Measurements from ENCODE around the gene KCNQ4.

KCNQ4 gene

GRCh38 chr1:40860706-40861223 is 77.2 kb downstream of the KCNQ4 start:
- peak overlapping the region; percentile 79 for H3K27ac Mint-ChIP-seq

GRCh38 chr1:40861224-40862003 is 77.8 kb downstream of the KCNQ4 start:
- no peaks in the 10 kb centered on the region for H3K9me3 Mint-ChIP-seq
- peak overlapping the region; percentile 79 for H3K27ac Mint-ChIP-seq
- H3K4me3 Mint-ChIP-seq: peak overlapping the region; percentile 88

More at GRCh38 chr1:40860706-40861223, 77.2 kb downstream of the KCNQ4 start:
- Mint-ChIP-seq H3K27me3 (no peaks in the 10 kb centered on the region), H3K36me3 (no peaks in the 10 kb centered on the region), H3K4me3 (peak overlapping the region; percentile 88), H3K9me3 (no peaks in the 10 kb centered on the region), H3K4me1 (peaks cover 12% of the 10 kb centered on the region)

GRCh38 chr1:40862008-40862863 is 78.6 kb downstream of the KCNQ4 start, which contains the start of gene CITED4:
Gene CITED4, minus strand, starts transcription at chr1:40862363. Its CDS starts 236 bp downstream, at chr1:40862127.
- H3K4me1 Mint-ChIP-seq: peaks cover 12% of the 10 kb centered on the region
- H3K27ac Mint-ChIP-seq: peak within 1 kb of the TSS; percentile 94
- H3K27me3 Mint-ChIP-seq: no peaks in the 10 kb centered on the region
- H3K4me3 Mint-ChIP-seq: peak within 1 kb of the TSS; percentile 95
- no peaks in the 10 kb centered on the region for H3K9me3 Mint-ChIP-seq
- H3K36me3 Mint-ChIP-seq: no peaks in the 10 kb centered on the region

More at GRCh38 chr1:40861224-40862003, 77.8 kb downstream of the KCNQ4 start:
- no peaks in the 10 kb centered on the region for H3K27me3 Mint-ChIP-seq
- peaks cover 12% of the 10 kb centered on the region for H3K4me1 Mint-ChIP-seq
- no peaks in the 10 kb centered on the region for H3K36me3 Mint-ChIP-seq

GRCh38 chr1:40868051-40868723 is 84.6 kb downstream of the KCNQ4 start:
- H3K27me3 Mint-ChIP-seq: no peaks in the 10 kb centered on the region
- H3K4me1 Mint-ChIP-seq: peaks cover under 1% of the 10 kb centered on the region
- H3K9me3 Mint-ChIP-seq: no peaks in the 10 kb centered on the region
- H3K4me3 Mint-ChIP-seq: no peak overlapping the region
- peaks cover 1% of the 10 kb centered on the region for H3K36me3 Mint-ChIP-seq
- H3K27ac Mint-ChIP-seq: no peak overlapping the region

GRCh38 chr1:40870135-40870728 is 86.6 kb downstream of the KCNQ4 start:
- H3K27me3 Mint-ChIP-seq: no peaks in the 10 kb centered on the region
- H3K4me1 Mint-ChIP-seq: peaks cover 8% of the 10 kb centered on the region
- no peaks in the 10 kb centered on the region for H3K9me3 Mint-ChIP-seq
- H3K4me3 Mint-ChIP-seq: no peak overlapping the region
- H3K27ac Mint-ChIP-seq: no peak overlapping the region
- H3K36me3 Mint-ChIP-seq: peaks cover 1% of the 10 kb centered on the region

- Mint-ChIP-seq H3K4me3 (no peak overlapping the region), H3K4me1 (peaks cover 28% of the 10 kb centered on the region), H3K9me3 (peaks cover 5% of the 10 kb centered on the region), H3K27me3 (no peaks in the 10 kb centered on the region), H3K27ac (no peak overlapping the region), H3K36me3 (peaks cover 4% of the 10 kb centered on the region)
Observed at GRCh38 chr1:40872276-40872675, 88.7 kb downstream of the KCNQ4 start.

- Mint-ChIP-seq H3K4me3 (no peak overlapping the region), H3K27ac (no peak overlapping the region), H3K4me1 (peaks cover 30% of the 10 kb centered on the region)
Observed at GRCh38 chr1:40873863-40874472, 90.4 kb downstream of the KCNQ4 start.

GRCh38 chr1:40876436-40876761 is 92.8 kb downstream of the KCNQ4 start:
- Mint-ChIP-seq H3K27me3 (peaks cover 1% of the 10 kb centered on the region), H3K27ac (no peak overlapping the region), H3K36me3 (peaks cover 2% of the 10 kb centered on the region), H3K4me3 (no peak overlapping the region), H3K4me1 (peaks cover 30% of the 10 kb centered on the region), H3K9me3 (peaks cover 5% of the 10 kb centered on the region)

More at GRCh38 chr1:40873863-40874472, 90.4 kb downstream of the KCNQ4 start:
- H3K36me3 Mint-ChIP-seq: peaks cover 4% of the 10 kb centered on the region
- peaks cover 5% of the 10 kb centered on the region for H3K9me3 Mint-ChIP-seq
- no peaks in the 10 kb centered on the region for H3K27me3 Mint-ChIP-seq

- peaks cover 30% of the 10 kb centered on the region for H3K4me1 Mint-ChIP-seq
- no peak overlapping the region for H3K27ac Mint-ChIP-seq
- H3K27me3 Mint-ChIP-seq: peaks cover 1% of the 10 kb centered on the region
- H3K4me3 Mint-ChIP-seq: no peak overlapping the region
- H3K9me3 Mint-ChIP-seq: peaks cover 5% of the 10 kb centered on the region
- peaks cover 2% of the 10 kb centered on the region for H3K36me3 Mint-ChIP-seq
Observed at GRCh38 chr1:40876891-40877290, 93.3 kb downstream of the KCNQ4 start.

GRCh38 chr1:40877698-40878097 is 94.1 kb downstream of the KCNQ4 start:
- H3K27me3 Mint-ChIP-seq: peaks cover 3% of the 10 kb centered on the region
- no peak overlapping the region for H3K4me3 Mint-ChIP-seq
- no peak overlapping the region for H3K27ac Mint-ChIP-seq
- peaks cover 2% of the 10 kb centered on the region for H3K36me3 Mint-ChIP-seq
- peaks cover 5% of the 10 kb centered on the region for H3K9me3 Mint-ChIP-seq
- peaks cover 30% of the 10 kb centered on the region for H3K4me1 Mint-ChIP-seq

GRCh38 chr1:40878906-40879305 is 95.3 kb downstream of the KCNQ4 start:
- peaks cover 5% of the 10 kb centered on the region for H3K9me3 Mint-ChIP-seq
- H3K4me1 Mint-ChIP-seq: peaks cover 29% of the 10 kb centered on the region
- peaks cover 8% of the 10 kb centered on the region for H3K27me3 Mint-ChIP-seq
- H3K27ac Mint-ChIP-seq: no peak overlapping the region
- H3K36me3 Mint-ChIP-seq: peaks cover 4% of the 10 kb centered on the region
- no peak overlapping the region for H3K4me3 Mint-ChIP-seq

- H3K36me3 Mint-ChIP-seq: peaks cover 5% of the 10 kb centered on the region
- peaks cover 5% of the 10 kb centered on the region for H3K9me3 Mint-ChIP-seq
- no peak overlapping the region for H3K27ac Mint-ChIP-seq
- no peak overlapping the region for H3K4me3 Mint-ChIP-seq
- H3K27me3 Mint-ChIP-seq: peaks cover 11% of the 10 kb centered on the region
- H3K4me1 Mint-ChIP-seq: peaks cover 30% of the 10 kb centered on the region
Observed at GRCh38 chr1:40879482-40880175, 96.0 kb downstream of the KCNQ4 start.

- Mint-ChIP-seq H3K27ac (no peak overlapping the region), H3K4me1 (peaks cover 19% of the 10 kb centered on the region), H3K9me3 (peaks cover 2% of the 10 kb centered on the region), H3K4me3 (no peak overlapping the region), H3K36me3 (peaks cover 2% of the 10 kb centered on the region), H3K27me3 (peaks cover 16% of the 10 kb centered on the region)
Observed at GRCh38 chr1:40880813-40881549, 97.4 kb downstream of the KCNQ4 start.
